ENCODE results near the gene HES3. TPM values are rescaled to one million over a fixed set of nuclear protein-coding genes. Genes with fewer than 3 reads are reported as not detected.

The HES3 gene
- total RNA-seq, 2 donors from 2014 or later = not detected

DNA sequence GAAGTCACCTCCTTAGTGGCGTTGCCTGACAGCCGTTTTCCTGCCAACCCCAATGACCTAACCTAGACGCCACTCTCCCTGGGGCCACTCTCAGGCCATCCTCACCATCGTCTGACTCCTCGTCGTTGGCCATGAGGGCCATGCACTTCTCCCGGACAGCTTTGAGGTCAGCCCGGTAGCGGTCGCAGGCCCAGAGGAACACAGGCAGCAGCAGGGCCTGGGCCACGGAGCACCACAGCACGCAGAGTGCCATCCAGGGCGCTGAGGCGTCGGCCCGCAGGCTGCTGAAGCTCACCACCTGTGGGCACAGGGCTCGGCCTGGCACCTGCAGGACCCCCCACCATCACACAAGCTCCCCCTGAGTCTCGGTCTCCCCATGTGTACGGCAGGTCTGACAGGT, 7.3 kb downstream of the HES3 start:
- no peak for DNase-seq (ENCODE audit: low spot score in 2 of 2)
- Mint-ChIP-seq H3K9me3 (no peaks in the 10 kb centered on the region), H3K36me3 (no peaks in the 10 kb centered on the region), H3K27ac (no peak overlapping the region)
- no peak for ATAC-seq

DNA sequence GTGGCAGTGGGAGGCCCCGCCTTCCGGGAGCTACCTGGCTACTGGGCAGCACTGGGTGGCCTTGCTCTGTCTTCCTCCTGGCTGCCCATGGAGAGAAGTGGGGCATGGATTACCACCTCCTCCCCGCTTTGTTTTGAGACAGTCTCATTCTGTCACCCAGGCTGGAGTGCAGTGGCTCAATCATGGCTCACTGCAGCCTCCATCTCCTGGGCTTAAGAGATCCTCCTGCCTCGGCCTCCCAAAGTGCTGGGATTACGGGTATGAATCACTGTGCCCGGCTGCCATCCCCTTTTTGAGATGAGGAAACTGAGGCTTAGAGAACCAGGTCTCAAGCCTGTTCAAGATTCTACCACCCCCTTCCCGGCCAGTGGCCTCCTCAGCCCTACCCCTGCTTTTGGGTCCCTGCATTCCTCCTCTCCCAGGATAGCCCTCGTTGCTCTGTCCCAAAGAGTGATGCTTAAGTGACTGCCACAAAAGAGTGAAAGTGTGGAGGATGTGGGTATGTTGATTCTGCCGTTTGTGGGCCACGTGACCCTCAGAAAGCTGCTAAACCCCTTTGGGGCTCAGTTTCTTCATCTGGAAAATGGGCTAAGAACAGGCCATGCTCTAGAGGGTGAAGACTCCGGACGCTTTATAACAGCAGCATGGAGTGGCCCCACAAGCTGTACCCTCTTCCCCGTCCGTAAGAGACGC, 7.8 kb downstream of the HES3 start:
- no peak overlapping the region for H3K27ac Mint-ChIP-seq
- ATAC-seq (no peak), DNase-seq (ENCODE audit: low spot score in 2 of 2) (no peak)
- no peaks in the 10 kb centered on the region for H3K36me3 Mint-ChIP-seq
- no peaks in the 10 kb centered on the region for H3K9me3 Mint-ChIP-seq

DNA sequence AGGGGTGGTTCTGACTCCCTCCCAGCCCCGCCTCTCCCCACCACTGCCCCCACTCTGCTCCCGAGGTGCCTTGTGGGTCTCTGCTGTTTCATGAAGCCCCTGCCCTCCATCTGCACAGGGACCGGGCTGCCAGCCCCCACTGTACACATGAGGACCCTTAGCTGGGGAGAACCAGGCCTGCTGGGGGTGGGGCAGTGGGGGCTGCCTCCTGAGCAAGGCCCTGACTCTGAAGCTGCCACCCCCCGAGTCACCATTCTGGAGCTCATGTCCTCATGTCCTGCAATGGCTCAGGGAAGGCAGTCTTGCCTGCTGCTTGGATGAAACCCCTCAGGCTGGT, 8.4 kb downstream of the HES3 start:
- ATAC-seq (no peak), DNase-seq (ENCODE audit: low spot score in 2 of 2) (no peak)
- no peak overlapping the region for H3K27ac Mint-ChIP-seq
- no peaks in the 10 kb centered on the region for H3K36me3 Mint-ChIP-seq
- no peaks in the 10 kb centered on the region for H3K9me3 Mint-ChIP-seq

DNA sequence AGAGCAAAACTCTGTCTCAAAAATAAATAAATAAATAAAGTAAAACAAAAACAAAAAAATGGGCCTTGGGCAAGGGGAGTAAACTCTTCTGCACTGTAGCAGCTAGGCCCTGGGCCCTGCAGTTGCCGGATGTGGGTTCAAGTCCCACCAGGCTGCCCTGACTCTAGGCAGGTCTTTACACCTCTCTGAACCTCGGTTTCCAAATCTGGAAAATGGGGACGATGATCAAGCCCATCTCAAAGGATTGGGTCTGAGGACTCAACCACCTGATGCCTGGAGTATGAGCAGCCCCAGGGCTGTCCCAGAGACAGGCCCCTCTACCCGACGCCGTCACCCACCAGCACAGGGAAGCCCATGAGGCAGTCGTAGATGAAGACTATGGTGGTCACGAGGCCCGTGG, 9.4 kb downstream of the HES3 start:
- Mint-ChIP-seq H3K27ac (no peak overlapping the region), H3K9me3 (no peaks in the 10 kb centered on the region), H3K36me3 (no peaks in the 10 kb centered on the region)
- ATAC-seq (no peak), DNase-seq (ENCODE audit: low spot score in 2 of 2) (no peak)

GRCh38 chr1:6254691-6255090, 10.7 kb downstream of the HES3 start:
- Mint-ChIP-seq H3K36me3 (no peaks in the 10 kb centered on the region), H3K9me3 (no peaks in the 10 kb centered on the region), H3K27ac (no peak overlapping the region)
- ATAC-seq = no peak
- DNase-seq (ENCODE audit: low spot score in 2 of 2) = no peak

- H3K36me3 Mint-ChIP-seq = no peaks in the 10 kb centered on the region
- no peaks in the 10 kb centered on the region for H3K9me3 Mint-ChIP-seq
- H3K27ac Mint-ChIP-seq = no peak overlapping the region
- ATAC-seq (no peak), DNase-seq (ENCODE audit: low spot score in 2 of 2) (no peak)
Observed at GRCh38 chr1:6256645-6257044, 12.7 kb downstream of the HES3 start.

DNA sequence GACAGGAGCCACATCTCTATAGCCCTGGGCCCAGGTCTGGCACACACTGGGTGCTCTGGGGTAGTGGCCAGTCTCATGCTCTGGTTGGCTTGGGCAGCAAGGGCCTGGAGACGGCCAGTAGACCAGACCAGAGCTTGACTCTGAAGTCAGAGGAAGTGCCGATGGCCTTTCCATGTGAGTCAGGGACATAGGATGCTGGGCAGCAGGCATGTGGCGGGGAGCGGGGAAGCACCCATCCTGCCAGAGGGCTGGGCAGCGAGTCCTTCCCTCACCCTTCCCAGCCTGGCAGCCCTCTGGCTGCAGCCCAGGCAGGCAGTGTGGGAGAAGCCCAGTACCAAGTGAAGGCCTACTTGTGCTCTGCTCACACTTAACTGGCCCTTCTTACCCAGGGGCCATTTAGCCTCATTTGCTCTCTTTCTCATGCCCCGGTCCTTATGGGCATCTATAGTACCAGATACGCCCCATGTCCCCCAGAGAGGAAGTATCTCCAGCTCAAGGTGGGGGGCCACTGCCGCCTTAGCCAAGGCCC, 13.6 kb downstream of the HES3 start:
- ATAC-seq (no peak), DNase-seq (ENCODE audit: low spot score in 2 of 2) (no peak)
- Mint-ChIP-seq H3K36me3 (no peaks in the 10 kb centered on the region), H3K27ac (no peak overlapping the region), H3K9me3 (no peaks in the 10 kb centered on the region)

DNA sequence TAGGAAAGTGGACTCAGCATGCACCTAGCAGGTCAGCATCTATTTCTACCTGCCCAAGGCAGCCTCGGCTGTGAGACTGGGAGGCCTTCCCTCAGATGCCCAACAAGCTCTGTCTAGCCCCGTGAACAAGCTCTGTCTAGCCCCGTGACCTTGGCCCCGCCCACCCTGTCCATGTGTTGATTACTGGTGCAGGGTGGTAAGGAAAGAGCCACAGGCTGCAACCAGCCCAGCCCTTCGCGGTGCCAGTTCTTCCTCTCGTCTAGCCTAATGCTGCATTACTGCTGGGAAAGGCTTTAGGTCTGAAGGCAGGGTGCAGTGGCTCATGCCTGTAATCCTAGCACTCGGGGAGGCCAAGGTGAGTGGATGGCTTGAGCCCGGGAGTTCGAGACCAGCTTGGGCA, 14.7 kb downstream of the HES3 start:
- Mint-ChIP-seq H3K36me3 (no peaks in the 10 kb centered on the region), H3K9me3 (no peaks in the 10 kb centered on the region), H3K27ac (no peak overlapping the region)
- no peak for ATAC-seq
- DNase-seq (ENCODE audit: low spot score in 2 of 2) = no peak

GRCh38 chr1:6259491-6260362, 15.7 kb downstream of the HES3 start:
- Mint-ChIP-seq H3K27ac (no peak overlapping the region), H3K9me3 (no peaks in the 10 kb centered on the region), H3K36me3 (no peaks in the 10 kb centered on the region)
- peak; percentile 69 to 82 for DNase-seq (ENCODE audit: low spot score in 2 of 2)
- peak; percentile 64 to 77 for ATAC-seq

DNA sequence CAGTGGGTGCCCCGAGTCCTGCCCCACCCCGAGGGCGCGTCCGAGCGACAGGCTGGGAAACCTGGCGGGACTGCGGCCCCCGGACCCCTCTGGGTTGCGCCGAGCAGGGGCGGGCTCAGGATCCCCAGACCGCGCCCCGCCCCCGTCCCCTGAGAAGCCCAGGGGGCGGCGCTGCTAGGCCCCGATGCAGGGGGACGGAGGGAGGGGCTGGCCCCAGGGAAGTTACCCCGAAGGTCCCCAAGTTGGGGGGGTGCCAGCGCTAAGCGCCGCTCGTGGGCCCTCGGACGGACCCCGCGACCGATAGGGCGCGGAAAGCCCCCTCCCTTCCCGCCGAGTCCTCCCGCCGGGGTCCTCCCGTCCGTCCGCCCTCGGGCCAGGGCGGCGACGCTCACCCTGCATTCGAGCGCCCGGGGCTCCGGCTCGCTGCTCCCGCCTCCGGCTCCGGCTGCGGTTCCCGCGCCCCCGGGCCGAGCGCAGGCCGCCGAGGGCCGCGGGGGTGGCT, 16.5 kb downstream of the HES3 start:
- Mint-ChIP-seq H3K9me3 (no peaks in the 10 kb centered on the region), H3K36me3 (no peaks in the 10 kb centered on the region), H3K27ac (no peak overlapping the region)
- peak; percentile 37 to 56 for ATAC-seq
- no peak for DNase-seq (ENCODE audit: low spot score in 2 of 2)

GRCh38 chr1:6260961-6261614, 17.1 kb downstream of the HES3 start, which contains the start of gene GPR153:
Gene GPR153 (minus strand): TSS chr1:6261098. CDS start chr1:6254905, 6,193 bp downstream.
- H3K9me3 Mint-ChIP-seq = no peaks in the 10 kb centered on the region
- no peaks in the 10 kb centered on the region for H3K36me3 Mint-ChIP-seq
- DNase-seq (ENCODE audit: low spot score in 2 of 2) = peak in 1 of 2 donors; percentile 57
- H3K27ac Mint-ChIP-seq = no peak within 1 kb of the TSS
- ATAC-seq = peak; percentile 69 to 78

DNA sequence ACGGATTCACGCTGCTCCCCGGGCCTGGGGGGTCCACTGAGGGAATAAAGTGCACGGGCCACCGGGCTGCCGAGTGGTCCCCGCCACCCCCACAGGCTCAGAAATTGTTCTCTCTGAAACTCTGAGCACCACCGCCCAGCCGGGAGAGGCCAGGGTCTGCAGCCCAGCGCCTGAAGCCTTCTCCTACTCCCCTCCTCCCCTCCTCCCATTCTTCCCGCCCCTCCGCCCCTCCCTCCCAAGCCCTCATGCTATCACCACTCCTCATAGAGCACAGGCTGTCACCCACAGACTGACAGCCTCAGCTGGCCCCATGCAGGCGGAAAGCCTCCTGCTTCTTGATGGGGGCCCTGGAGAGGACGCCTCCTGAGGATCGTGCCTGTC, 17.6 kb downstream of the HES3 start:
- Mint-ChIP-seq H3K36me3 (no peaks in the 10 kb centered on the region), H3K9me3 (no peaks in the 10 kb centered on the region), H3K27ac (no peak overlapping the region)
- no peak for ATAC-seq
- no peak for DNase-seq (ENCODE audit: low spot score in 2 of 2)

DNA sequence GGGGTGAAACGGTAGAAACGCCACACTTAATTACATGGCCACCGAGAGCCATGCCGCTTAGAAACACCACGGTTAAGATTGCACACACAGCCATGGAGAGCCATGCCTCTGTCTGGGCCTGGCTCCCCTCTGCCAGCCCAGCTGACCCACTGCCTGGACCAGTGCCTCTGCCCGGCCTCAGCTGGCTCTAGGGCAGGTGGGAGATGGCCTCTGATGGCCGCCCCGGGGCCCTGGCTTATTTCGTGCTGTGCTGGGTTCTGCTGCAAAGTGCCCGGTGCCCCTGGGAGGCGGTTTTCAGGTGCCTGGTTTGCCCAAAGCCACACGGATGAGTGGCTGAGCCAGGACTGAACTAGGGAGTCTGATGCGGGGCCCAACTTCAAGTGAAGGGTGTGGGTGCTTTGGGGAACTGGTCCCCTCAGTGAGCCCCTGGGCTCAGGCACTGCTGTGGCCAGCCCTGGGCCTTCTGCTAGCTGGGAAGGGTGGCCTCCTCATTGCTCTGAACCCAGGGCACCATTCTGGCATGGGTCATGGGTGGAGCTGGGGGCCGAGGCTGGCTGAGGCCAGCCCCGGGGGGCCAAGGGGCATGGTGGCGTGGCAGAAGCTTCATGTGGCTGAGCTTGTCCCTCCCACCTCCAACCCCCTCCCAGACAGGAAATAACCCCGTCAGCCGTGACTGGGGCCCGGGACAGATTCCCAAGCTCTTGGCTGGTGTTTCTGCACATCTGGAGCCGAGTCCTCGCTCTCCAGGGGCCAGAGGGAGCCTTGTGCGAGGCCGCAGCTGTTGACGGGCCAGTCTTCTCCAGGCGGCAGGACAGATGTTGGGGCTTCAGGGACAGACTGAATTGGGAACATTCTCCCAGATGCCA, 18.8 kb downstream of the HES3 start:
- Mint-ChIP-seq H3K27ac (no peak overlapping the region), H3K9me3 (no peaks in the 10 kb centered on the region), H3K36me3 (no peaks in the 10 kb centered on the region)
- DNase-seq (ENCODE audit: low spot score in 2 of 2) (no peak), ATAC-seq (no peak)

DNA sequence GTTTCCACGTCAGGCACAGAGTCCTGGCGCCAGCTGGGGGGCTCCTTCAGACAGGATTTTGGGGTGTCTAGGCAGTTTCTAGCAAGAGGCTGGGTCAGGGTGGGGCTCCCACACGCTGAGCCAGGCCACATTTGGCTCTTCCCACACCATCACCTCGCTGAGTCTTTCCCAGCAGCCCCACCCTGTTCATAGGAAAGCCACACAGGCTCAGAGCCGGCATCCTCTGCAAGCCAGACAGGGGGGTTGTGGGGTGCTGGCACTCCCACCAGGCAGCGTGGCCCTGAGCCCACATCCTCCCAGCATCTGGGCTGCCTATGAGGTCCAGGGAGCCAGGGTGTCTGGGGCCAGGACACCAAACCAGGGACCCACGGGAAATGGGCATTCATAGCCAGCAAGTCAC, 19.7 kb downstream of the HES3 start:
- Mint-ChIP-seq H3K27ac (no peak overlapping the region), H3K9me3 (no peaks in the 10 kb centered on the region), H3K36me3 (no peaks in the 10 kb centered on the region)
- no peak for DNase-seq (ENCODE audit: low spot score in 2 of 2)
- no peak for ATAC-seq

GRCh38 chr1:6265151-6265550, 21.2 kb downstream of the HES3 start:
- DNase-seq (ENCODE audit: low spot score in 2 of 2) (no peak), ATAC-seq (no peak)
- Mint-ChIP-seq H3K36me3 (no peaks in the 10 kb centered on the region), H3K9me3 (no peaks in the 10 kb centered on the region), H3K27ac (no peak overlapping the region)

- no peak for ATAC-seq
- H3K36me3 Mint-ChIP-seq = no peaks in the 10 kb centered on the region
- no peak for DNase-seq (ENCODE audit: low spot score in 2 of 2)
- no peak overlapping the region for H3K27ac Mint-ChIP-seq
- H3K9me3 Mint-ChIP-seq = no peaks in the 10 kb centered on the region
Observed at GRCh38 chr1:6266641-6267040, 22.7 kb downstream of the HES3 start.

All from activated naive CD4-positive, alpha-beta T cell treated with anti-CD3 and anti-CD28 coated beads, Interleukin-2, amount 50 U/mL, for 72 hours (primary cell).